GM12878 (cell line): ENCODE data around the gene HSF2BP.

Experiments used
- POLR2AphosphoS5 ChIP-seq: IDR thresholded peaks from 2 replicates; pipeline ENCODE4 v1.6.1; 2011; ENCODE audit warnings: mild to moderate bottlenecking, low read length, inconsistent platforms
- TF ChIP-seq, protein P1 (sequence below), 3 experiments: IDR thresholded peaks in 2 of 3; conservative IDR thresholded peaks in 1 of 3; 2 replicates each; pipeline ENCODE4 v1.5.1; 2011; ENCODE audit warnings: low read depth in 3 of 3, low read length in 3 of 3, mild to moderate bottlenecking in 3 of 3, control low read depth in 2 of 3, moderate library complexity in 2 of 3, inconsistent platforms in 1 of 3, mixed read lengths in 1 of 3; ENCODE audit not compliant: control insufficient read depth in 2 of 3, insufficient read depth in 1 of 3; ENCODE audit errors: extremely low read depth in 1 of 3

DNA sequence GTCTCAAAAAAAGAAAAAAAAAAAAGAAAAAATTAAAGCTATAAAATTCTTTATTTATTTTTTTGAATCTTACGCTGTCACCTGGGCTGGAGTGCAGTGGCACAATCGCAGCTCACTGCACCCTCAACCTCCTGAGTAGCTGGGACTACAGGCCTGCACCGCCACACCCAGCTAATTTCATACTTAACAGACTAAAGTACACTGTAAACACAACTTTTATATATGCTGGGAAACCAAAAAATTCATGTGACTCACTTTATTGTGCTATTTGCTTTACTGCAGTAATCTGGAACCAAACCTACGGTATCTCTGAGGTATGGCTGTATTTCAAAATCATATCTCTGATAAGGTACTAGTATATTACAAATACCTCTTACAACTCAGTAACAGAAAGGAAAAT, 40.3 kb downstream of the HSF2BP start:
- TF ChIP-seq, protein P1, sequence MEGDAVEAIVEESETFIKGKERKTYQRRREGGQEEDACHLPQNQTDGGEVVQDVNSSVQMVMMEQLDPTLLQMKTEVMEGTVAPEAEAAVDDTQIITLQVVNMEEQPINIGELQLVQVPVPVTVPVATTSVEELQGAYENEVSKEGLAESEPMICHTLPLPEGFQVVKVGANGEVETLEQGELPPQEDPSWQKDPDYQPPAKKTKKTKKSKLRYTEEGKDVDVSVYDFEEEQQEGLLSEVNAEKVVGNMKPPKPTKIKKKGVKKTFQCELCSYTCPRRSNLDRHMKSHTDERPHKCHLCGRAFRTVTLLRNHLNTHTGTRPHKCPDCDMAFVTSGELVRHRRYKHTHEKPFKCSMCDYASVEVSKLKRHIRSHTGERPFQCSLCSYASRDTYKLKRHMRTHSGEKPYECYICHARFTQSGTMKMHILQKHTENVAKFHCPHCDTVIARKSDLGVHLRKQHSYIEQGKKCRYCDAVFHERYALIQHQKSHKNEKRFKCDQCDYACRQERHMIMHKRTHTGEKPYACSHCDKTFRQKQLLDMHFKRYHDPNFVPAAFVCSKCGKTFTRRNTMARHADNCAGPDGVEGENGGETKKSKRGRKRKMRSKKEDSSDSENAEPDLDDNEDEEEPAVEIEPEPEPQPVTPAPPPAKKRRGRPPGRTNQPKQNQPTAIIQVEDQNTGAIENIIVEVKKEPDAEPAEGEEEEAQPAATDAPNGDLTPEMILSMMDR (IDR thresholded peaks at IDR 0.05 in 2 of 3, conservative IDR thresholded peaks at IDR 0.05 in 1 of 3; ENCODE audit: control insufficient read depth in 2 of 3, extremely low read depth in 1 of 3, insufficient read depth in 1 of 3, low read depth in 3 of 3, low read length in 3 of 3) = no peak
- TF ChIP-seq POLR2AphosphoS5 = no peak
